HG02678 (cell line): ENCODE data around the gene TGFBR1.

Source experiments
- ATAC-seq: cut with Tn5 transposase; IDR thresholded peaks from one replicate; pipeline ENCODE4 v1.9.1; 2021; ENCODE audit warnings: mild to moderate bottlenecking, moderate library complexity; ENCODE audit not compliant: unreplicated experiment

The TGFBR1 gene

DNA sequence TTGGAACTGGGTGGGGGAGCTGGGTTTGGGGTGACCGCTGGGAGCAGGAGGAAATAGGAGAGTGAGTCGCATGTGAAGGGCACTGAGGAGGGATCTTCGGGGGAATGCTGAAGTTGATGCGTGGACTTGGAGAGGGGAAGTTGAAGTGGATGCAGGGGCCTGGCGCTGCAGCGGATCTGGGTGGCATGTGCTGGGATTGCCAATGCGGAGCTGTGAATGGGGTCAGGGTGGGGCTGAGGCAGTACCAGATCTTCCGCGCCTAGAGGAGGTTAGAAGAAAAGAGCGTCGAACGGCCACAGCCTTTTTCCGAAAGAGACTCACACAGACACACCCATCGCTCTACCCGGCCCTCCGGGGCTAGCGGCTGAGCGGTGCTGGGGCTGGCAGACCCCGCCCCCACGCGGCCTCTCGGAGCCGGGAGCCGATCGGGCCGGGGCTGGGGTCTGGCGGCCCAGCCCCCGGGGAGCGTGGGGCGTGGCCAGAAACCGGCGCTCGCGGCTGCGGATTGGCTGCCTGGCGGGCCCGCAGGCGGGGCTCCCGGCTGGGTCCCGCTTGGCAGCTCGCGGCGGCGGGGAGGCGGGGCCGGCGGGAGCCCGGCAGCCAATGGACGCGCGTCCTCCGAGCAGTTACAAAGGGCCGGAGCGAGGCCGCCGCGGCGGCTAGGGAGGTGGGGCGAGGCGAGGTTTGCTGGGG, at the start of gene TGFBR1:
Gene TGFBR1 (plus strand): TSS at position 655 of the 693 bp plus-strand sequence. CDS start 93 bp downstream, outside the sequence.
- ATAC-seq: peak; percentile 86

DNA sequence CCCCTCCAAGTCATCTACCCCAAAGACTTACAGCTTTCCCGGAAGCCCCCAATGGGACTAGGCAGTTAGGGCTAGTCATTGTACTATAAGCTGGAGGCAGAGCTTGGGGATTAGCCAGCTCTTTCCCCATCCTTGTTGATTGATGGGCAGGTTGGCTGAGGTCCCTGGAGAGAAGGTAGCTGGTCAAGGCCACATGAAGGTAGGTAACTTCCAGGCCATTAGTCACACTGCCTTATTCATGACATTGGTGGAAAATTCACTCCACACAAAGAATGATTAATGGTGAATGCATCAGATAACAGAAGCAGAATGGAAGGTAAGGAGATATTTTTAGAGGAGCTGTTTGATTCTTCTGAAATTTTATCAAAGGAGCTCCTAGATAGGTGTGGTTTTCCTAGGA, 49.5 kb upstream of the TGFBR1 start:
- no peak for ATAC-seq

GRCh38 chr9:99056186-99056585, 48.7 kb upstream of the TGFBR1 start:
- no peak for ATAC-seq

DNA sequence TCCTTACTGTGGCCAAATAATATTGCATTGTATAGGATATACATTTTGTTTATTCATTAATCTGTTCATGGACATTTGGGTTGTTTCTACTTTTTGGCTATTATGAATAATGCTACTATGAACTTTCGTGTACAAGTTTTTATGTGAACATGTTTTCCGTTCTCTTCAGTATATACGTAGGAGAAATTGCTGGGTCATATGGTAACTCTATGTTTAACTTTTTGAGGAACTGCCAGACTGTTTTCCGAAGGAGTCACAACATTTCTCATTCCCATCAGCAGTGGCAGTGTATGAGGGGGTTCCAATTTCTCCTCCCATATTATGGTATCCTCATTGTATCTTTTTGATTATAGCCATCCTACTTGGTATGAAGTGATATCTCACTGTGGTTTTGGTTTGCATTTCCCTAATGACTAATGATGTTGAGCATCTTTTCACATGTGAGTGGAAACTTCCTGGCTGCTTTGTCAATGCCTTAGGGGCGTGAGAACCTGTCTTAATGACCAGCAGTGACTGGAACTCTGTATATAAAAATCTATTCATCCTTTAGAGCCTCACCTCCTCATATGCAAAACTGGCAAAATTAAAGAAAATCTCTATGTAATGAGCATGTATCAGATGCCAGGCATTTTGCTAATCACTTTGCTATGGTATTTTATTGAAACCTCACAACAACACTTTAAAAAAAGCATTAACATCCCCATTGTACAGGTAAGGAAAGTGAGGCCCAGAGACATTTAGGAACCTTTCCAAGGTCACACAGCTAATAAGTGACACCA, 47.8 kb upstream of the TGFBR1 start:
- ATAC-seq: no peak

DNA sequence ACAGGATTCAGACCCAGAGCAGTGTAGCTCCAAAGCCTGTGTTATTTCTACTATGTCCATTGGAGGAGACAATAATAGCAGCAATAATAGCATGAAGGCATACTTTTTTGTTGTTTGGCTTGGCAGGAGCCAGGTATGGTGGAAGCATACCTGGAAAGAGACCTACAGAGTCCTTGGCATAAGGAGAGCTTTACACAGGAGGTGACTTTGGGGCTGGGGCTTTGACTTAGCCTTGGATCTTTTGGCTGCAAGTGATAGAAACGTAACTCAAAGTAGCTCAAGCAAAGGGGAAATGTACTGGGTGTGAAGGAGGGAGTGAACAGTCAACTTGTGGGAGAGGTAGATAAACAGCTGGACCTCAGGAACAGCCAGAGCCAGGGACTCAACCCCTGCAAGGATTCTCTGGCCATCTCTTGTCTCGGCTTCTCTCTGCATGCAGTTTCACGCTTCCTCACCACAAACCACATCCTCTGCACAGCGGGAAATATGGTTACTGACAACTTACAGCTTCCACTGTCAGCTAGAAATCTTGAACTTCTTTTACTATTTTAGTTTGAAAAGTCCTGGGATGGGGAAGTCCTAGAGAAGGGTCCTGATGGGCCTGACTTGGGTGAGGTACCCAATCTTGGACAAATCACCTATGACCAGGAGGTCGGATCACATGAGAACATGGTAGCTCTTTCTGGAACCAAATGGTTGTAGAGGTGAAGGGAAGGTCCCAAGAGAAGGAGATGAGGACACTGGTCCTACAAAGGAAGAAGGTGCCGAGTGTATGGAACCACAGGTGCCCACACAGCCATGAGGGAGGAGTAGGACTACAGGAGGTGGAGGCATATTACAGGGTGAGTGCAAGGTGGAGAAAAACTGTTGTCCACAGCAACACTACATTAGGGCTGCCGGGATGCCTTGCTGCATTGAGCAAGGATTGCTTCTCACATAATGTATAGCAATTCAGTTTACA, 47.0 kb upstream of the TGFBR1 start:
- peak; percentile 86 for ATAC-seq

DNA sequence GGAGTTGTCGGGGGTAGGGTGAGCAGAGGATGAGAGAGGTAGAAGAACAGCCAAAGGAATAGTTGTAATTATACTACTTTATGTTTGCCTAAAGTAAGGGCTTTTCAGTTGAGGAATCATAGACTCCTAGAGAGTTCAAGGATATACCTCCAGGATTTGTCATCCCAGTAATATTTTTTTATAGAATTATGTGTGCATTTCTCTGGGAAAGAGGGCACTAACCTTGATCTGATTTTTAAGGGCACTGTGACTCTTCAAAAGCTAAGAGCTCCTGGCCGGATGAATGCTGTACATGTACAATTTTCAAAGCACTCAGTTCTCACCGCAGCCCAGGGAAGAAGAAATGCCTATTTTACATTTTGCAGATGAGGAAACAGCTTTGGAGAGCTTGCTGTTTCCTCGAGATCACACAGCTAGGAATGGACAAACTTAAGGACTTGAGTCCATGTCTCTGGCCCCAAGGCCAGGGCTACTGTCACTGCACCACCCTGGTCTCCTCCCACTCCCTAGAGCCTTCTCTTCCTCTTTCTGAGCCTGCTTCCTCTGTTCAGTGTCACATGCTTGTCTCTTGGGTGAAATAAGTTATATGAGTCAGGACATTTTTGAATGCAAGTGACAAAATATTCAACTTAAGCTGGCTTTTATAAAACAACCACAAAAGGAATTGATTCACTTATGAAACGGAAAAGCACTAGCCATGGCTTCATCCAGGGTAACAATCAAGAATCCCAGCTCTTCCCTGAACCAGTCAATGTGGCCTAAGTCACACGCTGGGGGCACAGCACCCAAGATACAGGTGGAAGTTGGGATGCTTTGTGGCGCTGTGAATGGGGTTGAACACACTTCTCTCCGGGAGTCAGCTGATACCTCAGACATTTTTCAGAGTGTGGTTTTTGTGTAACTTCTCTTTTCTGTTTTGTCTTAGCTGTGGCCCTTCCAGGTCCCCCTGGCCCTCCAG, 45.7 kb upstream of the TGFBR1 start:
- ATAC-seq: peak; percentile 72

- no peak for ATAC-seq
These were observed 44.3 kb upstream of the TGFBR1 start for GRCh38 chr9:99060621-99061020.

GRCh38 chr9:99062549-99062948, 42.4 kb upstream of the TGFBR1 start:
- no peak for ATAC-seq

GRCh38 chr9:99063522-99063921, 41.4 kb upstream of the TGFBR1 start:
- no peak for ATAC-seq

DNA sequence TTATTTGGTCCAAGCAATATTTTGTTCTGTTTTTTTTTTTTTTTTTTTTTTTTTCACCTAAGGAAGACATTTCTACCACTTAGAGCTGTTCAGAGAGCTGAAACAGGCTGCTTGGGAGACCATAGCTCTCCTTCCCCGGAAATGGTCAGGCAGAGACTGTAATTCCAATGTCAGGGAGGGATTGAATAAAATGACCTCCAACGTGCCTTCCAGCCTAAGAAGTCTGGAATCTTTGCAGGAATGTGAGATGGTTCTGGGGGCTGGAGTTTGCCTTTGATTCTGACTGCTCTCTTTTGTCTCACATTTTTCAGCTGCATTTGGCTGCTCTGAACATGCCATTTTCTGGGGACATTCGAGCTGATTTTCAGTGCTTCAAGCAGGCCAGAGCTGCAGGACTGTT, 38.3 kb upstream of the TGFBR1 start:
- ATAC-seq: no peak

DNA sequence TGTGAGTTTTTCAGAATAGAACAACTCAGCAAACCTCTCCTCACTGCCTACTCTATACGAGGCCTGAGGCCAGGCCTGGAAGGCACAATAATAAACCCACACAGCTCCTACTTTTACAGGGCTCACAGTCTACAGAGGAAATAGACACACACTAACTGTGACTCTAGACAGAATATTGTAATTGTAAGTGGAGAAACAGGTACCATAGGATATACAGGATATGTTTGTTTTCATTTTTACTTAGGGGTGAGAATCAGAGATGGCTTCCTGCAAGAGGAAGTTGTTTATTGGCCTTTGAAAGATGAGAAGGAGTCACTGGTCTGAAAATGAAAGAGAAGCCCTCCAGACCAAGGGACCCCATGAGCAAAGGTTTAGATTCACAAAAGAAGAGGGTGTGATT, 35.8 kb upstream of the TGFBR1 start:
- no peak for ATAC-seq

DNA sequence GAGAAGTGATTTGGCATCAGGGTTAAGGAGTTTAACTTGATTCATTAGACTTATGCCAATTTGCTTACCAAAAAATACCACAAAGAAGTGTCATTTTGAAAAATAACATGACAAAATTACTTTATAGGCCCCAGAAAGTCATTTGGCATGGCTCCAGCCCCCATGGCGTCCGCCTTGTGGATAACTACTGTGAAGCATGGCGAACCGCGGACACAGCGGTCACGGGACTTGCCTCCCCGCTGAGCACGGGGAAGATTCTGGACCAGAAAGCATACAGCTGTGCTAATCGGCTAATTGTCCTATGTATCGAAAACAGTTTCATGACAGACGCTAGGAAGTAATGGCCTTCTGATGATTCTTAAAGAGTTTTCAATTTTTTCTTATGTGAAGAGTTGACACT, 35.4 kb upstream of the TGFBR1 start:
- ATAC-seq: no peak

DNA sequence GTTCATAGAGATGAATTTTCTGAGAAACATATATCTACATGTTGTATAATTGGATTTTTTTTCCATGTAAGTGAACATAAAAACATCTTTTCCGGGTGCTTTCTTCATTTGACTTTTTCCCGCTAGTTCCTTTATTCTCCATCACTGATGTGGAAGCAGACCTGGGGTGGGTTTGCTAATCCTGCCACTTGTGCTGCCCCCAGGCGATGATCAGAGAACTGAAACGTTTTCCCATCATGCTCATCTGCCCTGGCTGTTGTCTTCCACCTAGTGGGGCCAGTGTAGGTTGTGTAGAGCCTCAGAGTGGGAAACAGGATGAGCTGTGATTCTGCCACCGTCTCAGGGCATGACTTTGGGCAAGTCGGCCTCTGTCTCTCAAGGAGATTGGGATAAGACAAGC, 34.2 kb upstream of the TGFBR1 start:
- ATAC-seq: no peak

DNA sequence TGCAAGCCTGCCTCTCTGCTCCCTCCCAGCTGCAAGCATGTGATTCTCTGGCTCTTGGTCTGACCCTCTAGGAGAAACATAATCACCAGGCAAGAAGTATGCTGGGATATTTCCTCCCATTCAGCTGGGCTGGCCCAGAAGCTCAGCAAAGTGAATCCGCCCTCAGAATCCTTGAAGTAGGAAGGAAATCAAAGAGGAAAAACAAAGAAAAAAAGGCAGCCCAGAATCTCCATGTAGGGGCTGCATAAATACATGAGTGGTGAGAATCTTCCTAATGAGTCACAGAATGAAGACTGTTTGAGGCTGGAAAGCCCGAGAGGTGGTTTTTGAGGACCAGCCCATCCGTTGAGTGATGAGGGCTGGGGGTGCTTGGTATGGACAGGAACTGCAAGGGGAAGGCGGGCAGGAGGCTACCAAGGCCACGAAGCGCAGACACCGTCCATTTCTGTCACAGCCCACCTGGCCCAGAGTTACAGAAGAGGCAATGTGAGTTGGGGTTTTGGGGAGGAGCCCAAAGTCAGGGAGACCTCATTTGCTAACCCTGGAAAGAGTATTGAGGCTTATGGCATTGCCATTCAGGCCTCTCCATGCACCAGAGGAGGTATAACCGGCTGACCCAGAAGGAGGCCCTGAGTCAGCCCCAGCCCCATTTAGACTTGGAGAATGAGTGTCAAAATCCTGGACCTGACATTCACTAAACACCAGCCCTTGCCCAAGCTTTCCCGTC, 33.4 kb upstream of the TGFBR1 start:
- no peak for ATAC-seq

- no peak for ATAC-seq
These were observed 32.9 kb upstream of the TGFBR1 start for GRCh38 chr9:99072040-99072394.

DNA sequence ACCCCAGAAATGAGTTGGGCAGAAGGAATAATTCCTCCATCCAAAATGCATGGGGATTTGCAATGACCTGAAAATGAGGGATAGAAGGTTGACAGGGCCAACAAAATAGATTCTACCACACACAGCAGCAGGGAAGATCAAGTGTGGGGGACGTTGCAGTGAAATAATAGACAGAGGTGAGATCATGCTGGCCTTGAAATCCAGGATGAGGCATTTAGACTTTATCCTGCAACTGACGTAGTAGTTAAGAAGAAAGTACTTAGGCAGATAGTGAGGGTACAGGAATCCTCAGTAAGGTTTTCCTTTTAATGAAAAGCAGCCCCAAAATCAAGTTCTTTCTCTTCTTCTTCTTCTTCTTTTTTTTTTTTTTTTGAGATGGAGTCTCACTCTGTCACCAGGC, 31.6 kb upstream of the TGFBR1 start:
- ATAC-seq: no peak

DNA sequence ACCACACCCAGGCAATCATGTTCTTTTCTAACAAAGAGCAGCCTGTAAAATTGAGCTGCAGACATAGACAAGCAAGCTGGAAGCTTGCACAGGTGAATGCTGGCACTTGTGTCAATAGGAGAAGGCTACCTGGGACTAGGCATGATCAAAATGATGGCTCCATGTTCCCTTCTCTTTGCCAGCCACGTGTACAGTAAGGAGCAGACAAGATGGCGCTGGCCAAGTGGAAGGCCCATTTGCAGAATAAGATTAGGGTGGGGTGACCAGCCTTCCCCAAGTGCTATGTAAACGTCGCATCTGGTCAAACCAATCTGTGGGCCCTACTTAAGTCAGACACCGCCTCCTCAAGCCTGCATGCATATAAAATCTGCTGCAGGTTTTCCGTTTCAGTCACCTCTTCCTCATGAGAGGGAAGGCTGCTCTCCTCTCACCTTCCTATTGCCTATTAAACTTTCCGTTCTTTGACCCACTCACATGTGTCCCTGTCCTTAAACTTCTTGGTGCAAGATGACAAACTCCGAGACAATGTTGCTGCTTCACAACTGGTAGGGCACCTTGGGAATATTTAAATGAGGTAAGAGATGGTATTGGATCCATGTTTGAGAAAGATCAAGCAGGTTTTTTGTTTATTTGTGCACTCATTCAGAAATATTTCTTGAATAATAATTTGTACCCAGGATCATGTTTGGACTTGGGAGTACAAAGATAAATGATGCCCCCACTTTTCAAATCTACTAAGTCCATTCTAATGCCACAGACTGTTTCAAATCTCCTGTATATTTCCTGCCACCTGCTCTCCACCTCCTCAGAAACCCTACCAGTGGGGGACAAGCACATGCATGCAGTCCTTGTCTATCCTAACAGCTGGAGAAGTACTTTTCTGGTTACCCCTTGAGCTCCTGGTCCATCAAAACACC, 30.7 kb upstream of the TGFBR1 start:
- no peak for ATAC-seq

GRCh38 chr9:99074902-99075245, 30.0 kb upstream of the TGFBR1 start:
- ATAC-seq: no peak
